ENCODE measurements around the gene TENM3. TPM values are rescaled to one million over a fixed set of nuclear protein-coding genes. Genes with fewer than 3 reads are reported as not detected.

TENM3 gene
- total RNA-seq, 2 experiments from 2014 or later = not detected

GRCh38 chr4:182465979-182466378 lies 222.8 kb downstream of the TENM3 start:
- Histone ChIP-seq H4K20me1 (ENCODE audit: insufficient read depth, low read length) (no peaks in the 10 kb centered on the region), H3K9me2 (ENCODE audit: insufficient read depth, low read length) (no peaks in the 10 kb centered on the region), H3K9me3 (ENCODE audit: low read length) (no peaks in the 10 kb centered on the region), H3K27ac (ENCODE audit: low read depth, low read length, poor library complexity, severe bottlenecking) (no peak overlapping the region), H3K79me2 (ENCODE audit: insufficient read depth, low read depth, low read length) (no peaks in the 10 kb centered on the region), H3K4me1 (ENCODE audit: insufficient read depth, low read length, poor library complexity, severe bottlenecking) (no peaks in the 10 kb centered on the region), H2AFZ (ENCODE audit: low read length) (no peak overlapping the region), H3K36me3 (ENCODE audit: insufficient read depth, low read length) (no peaks in the 10 kb centered on the region), H3K4me3 (ENCODE audit: low read depth, low read length, poor library complexity, severe bottlenecking) (no peak overlapping the region), H3K4me2 (ENCODE audit: low read length) (no peak overlapping the region)
- ChIA-PET CTCF (ENCODE audit: unreplicated experiment) (no interaction called here), POLR2A (interaction anchor here (0.6 kb wide), 1 partner anchor 461 kb away, joined by 3 read pairs; no protein-coding TSS in a partner anchor)
- TF ChIP-seq, protein P1, sequence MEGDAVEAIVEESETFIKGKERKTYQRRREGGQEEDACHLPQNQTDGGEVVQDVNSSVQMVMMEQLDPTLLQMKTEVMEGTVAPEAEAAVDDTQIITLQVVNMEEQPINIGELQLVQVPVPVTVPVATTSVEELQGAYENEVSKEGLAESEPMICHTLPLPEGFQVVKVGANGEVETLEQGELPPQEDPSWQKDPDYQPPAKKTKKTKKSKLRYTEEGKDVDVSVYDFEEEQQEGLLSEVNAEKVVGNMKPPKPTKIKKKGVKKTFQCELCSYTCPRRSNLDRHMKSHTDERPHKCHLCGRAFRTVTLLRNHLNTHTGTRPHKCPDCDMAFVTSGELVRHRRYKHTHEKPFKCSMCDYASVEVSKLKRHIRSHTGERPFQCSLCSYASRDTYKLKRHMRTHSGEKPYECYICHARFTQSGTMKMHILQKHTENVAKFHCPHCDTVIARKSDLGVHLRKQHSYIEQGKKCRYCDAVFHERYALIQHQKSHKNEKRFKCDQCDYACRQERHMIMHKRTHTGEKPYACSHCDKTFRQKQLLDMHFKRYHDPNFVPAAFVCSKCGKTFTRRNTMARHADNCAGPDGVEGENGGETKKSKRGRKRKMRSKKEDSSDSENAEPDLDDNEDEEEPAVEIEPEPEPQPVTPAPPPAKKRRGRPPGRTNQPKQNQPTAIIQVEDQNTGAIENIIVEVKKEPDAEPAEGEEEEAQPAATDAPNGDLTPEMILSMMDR (conservative IDR thresholded peaks at IDR 0.05; ENCODE audit: low read length) = no peak
- TF ChIP-seq EZH2phosphoT487 (IDR thresholded peaks at IDR 0.05; ENCODE audit: borderline replicate concordance, low read depth, low read length) = no peak
- no TSS peak for BruUV-seq (replicated peaks)
- intact Hi-C loops (cut with micrococcal nuclease; ENCODE audit: unreplicated experiment) = no loop called here
- DNase-seq (ENCODE audit: low spot score) = no peak

DNA sequence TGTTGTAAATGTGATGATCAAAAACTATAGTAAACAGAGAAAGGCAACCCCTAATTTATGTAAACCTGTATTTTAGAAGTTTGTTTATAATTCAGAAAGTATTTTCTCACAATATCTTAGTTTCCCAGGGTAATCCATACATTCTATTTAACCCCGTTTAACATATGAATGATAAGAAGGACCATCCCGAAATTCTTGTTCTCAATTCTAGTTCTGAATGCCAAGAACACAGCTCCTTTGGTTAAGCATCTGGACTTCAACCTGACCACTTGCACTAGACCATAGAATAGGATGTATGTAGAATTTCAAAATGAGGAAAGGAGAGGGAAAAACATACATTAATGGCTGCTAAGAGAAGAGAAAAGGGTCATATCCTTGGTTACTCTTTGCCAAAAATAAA lies 227.0 kb downstream of the TENM3 start:
- Histone ChIP-seq H3K79me2 (ENCODE audit: insufficient read depth, low read depth, low read length) (no peaks in the 10 kb centered on the region), H3K4me2 (ENCODE audit: low read length) (no peak overlapping the region), H2AFZ (ENCODE audit: low read length) (no peak overlapping the region), H3K4me3 (ENCODE audit: low read depth, low read length, poor library complexity, severe bottlenecking) (no peak overlapping the region), H3K36me3 (ENCODE audit: insufficient read depth, low read length) (no peaks in the 10 kb centered on the region), H3K9me3 (ENCODE audit: low read length) (no peaks in the 10 kb centered on the region), H3K27ac (ENCODE audit: low read depth, low read length, poor library complexity, severe bottlenecking) (no peak overlapping the region), H3K4me1 (ENCODE audit: insufficient read depth, low read length, poor library complexity, severe bottlenecking) (no peaks in the 10 kb centered on the region), H4K20me1 (ENCODE audit: insufficient read depth, low read length) (no peaks in the 10 kb centered on the region), H3K9me2 (ENCODE audit: insufficient read depth, low read length) (no peaks in the 10 kb centered on the region)
- CTCF ChIA-PET (ENCODE audit: unreplicated experiment) = no interaction called here
- no peak for DNase-seq (ENCODE audit: low spot score)
- POLR2A ChIA-PET = interaction anchor here (0.7 kb wide), 1 partner anchor 21 kb away, joined by 3 read pairs; no protein-coding TSS in a partner anchor
- no peak for TF ChIP-seq EZH2phosphoT487 (IDR thresholded peaks at IDR 0.05; ENCODE audit: borderline replicate concordance, low read depth, low read length)
- TF ChIP-seq, protein P1 (conservative IDR thresholded peaks at IDR 0.05; ENCODE audit: low read length) = no peak
- BruUV-seq (replicated peaks) = no TSS peak
- intact Hi-C loops (cut with micrococcal nuclease; ENCODE audit: unreplicated experiment) = no loop called here

- Histone ChIP-seq H3K79me2 (ENCODE audit: insufficient read depth, low read depth, low read length) (no peaks in the 10 kb centered on the region), H3K4me2 (ENCODE audit: low read length) (no peak overlapping the region), H4K20me1 (ENCODE audit: insufficient read depth, low read length) (no peaks in the 10 kb centered on the region), H3K36me3 (ENCODE audit: insufficient read depth, low read length) (no peaks in the 10 kb centered on the region), H3K9me2 (ENCODE audit: insufficient read depth, low read length) (no peaks in the 10 kb centered on the region), H3K9me3 (ENCODE audit: low read length) (no peaks in the 10 kb centered on the region), H3K27ac (ENCODE audit: low read depth, low read length, poor library complexity, severe bottlenecking) (no peak overlapping the region), H2AFZ (ENCODE audit: low read length) (no peak overlapping the region), H3K4me1 (ENCODE audit: insufficient read depth, low read length, poor library complexity, severe bottlenecking) (no peaks in the 10 kb centered on the region), H3K4me3 (ENCODE audit: low read depth, low read length, poor library complexity, severe bottlenecking) (no peak overlapping the region)
- POLR2A ChIA-PET = interaction anchor here (0.7 kb wide), 1 partner anchor 362 kb away, joined by 3 read pairs; no protein-coding TSS in a partner anchor
- CTCF ChIA-PET (ENCODE audit: unreplicated experiment) = no interaction called here
- intact Hi-C loops (cut with micrococcal nuclease; ENCODE audit: unreplicated experiment) = loop anchor here (5.0 kb wide), 1 partner anchor 332 kb away; no protein-coding TSS in a partner anchor
- TF ChIP-seq, protein P1 (conservative IDR thresholded peaks at IDR 0.05; ENCODE audit: low read length) = no peak
- no peak for TF ChIP-seq EZH2phosphoT487 (IDR thresholded peaks at IDR 0.05; ENCODE audit: borderline replicate concordance, low read depth, low read length)
- BruUV-seq (replicated peaks) = no TSS peak
- DNase-seq (ENCODE audit: low spot score) = no peak
These were observed 232.3 kb downstream of the TENM3 start for GRCh38 chr4:182475539-182475938.

All from OCI-LY7 (cell line).